ENCODE results near the gene CMPK2.

Gene CMPK2

GRCh38 chr2:6854416-6854815, 11.3 kb downstream of the CMPK2 start:
- POLR2A ChIA-PET = no interaction called here
- Histone ChIP-seq H3K27ac (ENCODE audit: extremely low read depth, low read depth, low read length) (no peak overlapping the region), H3K9me3 (ENCODE audit: control insufficient read depth, insufficient read depth, low read depth, low read length) (no peaks in the 10 kb centered on the region), H3K4me1 (ENCODE audit: control insufficient read depth, insufficient read depth, low read length) (no peaks in the 10 kb centered on the region), H3K36me3 (ENCODE audit: control insufficient read depth in 2 of 2, insufficient read depth in 1 of 2, low read length in 2 of 2) (peaks cover 0 to 1% of the 10 kb centered on the region in 2 experiments; a peak in 1 of 3 replicates), H3K4me3 (ENCODE audit: low read depth, low read length) (no peak overlapping the region)
- CTCF ChIA-PET = no interaction called here
- TF ChIP-seq ZNF423 (tag by site-specific recombination; IDR thresholded peaks at IDR 0.05) = no peak
- no peak for TF ChIP-seq ZNF112 (tag by site-specific recombination; IDR thresholded peaks at IDR 0.05)
- TF ChIP-seq ZNF548 (tag by site-specific recombination; IDR thresholded peaks at IDR 0.05) = no peak
- TF ChIP-seq, protein P1, sequence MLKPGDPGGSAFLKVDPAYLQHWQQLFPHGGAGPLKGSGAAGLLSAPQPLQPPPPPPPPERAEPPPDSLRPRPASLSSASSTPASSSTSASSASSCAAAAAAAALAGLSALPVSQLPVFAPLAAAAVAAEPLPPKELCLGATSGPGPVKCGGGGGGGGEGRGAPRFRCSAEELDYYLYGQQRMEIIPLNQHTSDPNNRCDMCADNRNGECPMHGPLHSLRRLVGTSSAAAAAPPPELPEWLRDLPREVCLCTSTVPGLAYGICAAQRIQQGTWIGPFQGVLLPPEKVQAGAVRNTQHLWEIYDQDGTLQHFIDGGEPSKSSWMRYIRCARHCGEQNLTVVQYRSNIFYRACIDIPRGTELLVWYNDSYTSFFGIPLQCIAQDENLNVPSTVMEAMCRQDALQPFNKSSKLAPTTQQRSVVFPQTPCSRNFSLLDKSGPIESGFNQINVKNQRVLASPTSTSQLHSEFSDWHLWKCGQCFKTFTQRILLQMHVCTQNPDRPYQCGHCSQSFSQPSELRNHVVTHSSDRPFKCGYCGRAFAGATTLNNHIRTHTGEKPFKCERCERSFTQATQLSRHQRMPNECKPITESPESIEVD (tag by site-specific recombination; IDR thresholded peaks at IDR 0.05) = no peak
- TF ChIP-seq ZNF37A (tag by site-specific recombination; IDR thresholded peaks at IDR 0.05) = no peak
- TF ChIP-seq YY1 (tag by site-specific recombination; IDR thresholded peaks at IDR 0.05) = no peak

DNA sequence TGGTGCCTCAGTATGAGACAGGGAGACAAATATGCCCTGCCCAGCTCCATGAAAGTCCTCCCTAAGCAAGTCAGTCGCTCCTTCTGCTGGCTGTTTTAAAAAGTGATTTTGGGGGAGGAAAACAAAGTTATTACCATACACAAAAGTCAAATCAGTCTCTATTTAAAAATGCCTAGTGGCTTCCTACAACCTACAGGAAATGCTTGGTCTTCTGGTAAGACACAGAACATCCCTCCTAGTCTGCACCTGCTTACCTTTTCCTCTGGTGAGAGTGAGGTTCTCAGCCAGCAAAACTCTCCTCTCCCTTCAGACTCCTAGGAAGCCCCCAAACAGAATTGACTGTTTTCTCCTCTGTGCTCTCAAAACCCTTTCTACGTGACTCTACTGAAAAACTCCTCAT, 13.5 kb downstream of the CMPK2 start:
- H3K27ac ChIP-seq (ENCODE audit: extremely low read depth, low read depth, low read length) = no peak overlapping the region
- TF ChIP-seq ZNF16 (tag by site-specific recombination; IDR thresholded peaks at IDR 0.05; ENCODE audit: low read depth) (no peak), ZNF560 (tag by site-specific recombination; IDR thresholded peaks at IDR 0.05; ENCODE audit: borderline replicate concordance) (no peak), ZNF311 (tag by site-specific recombination; IDR thresholded peaks at IDR 0.05; ENCODE audit: borderline replicate concordance) (no peak), ZNF621 (tag by site-specific recombination; IDR thresholded peaks at IDR 0.05) (no peak), TCF7L2 (IDR thresholded peaks at IDR 0.05; ENCODE audit: borderline replicate concordance, low read depth, low read length) (no peak), YY1 (tag by site-specific recombination; IDR thresholded peaks at IDR 0.05) (no peak), ZNF561 (tag by site-specific recombination; IDR thresholded peaks at IDR 0.05; ENCODE audit: borderline replicate concordance) (no peak), ZNF660 (tag by site-specific recombination; IDR thresholded peaks at IDR 0.05) (no peak)
- TF ChIP-seq, protein P2, sequence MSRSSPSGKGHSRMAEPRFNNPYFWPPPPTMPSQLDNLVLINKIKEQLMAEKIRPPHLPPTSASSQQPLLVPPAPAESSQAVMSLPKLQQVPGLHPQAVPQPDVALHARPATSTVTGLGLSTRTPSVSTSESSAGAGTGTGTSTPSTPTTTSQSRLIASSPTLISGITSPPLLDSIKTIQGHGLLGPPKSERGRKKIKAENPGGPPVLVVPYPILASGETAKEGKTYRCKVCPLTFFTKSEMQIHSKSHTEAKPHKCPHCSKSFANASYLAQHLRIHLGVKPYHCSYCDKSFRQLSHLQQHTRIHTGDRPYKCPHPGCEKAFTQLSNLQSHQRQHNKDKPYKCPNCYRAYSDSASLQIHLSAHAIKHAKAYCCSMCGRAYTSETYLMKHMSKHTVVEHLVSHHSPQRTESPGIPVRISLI (tag by site-specific recombination; IDR thresholded peaks at IDR 0.05) = no peak
- TF ChIP-seq, protein P1 (tag by site-specific recombination; IDR thresholded peaks at IDR 0.05) = no peak
- no peaks in the 10 kb centered on the region for H3K4me1 ChIP-seq (ENCODE audit: control insufficient read depth, insufficient read depth, low read length)
- H3K9me3 ChIP-seq (ENCODE audit: control insufficient read depth, insufficient read depth, low read depth, low read length) = no peaks in the 10 kb centered on the region
- ChIA-PET POLR2A (no interaction called here), CTCF (no interaction called here)
- peaks cover 0 to 4% of the 10 kb centered on the region in 2 experiments; a peak in 1 of 3 replicates for H3K36me3 ChIP-seq (ENCODE audit: control insufficient read depth in 2 of 2, insufficient read depth in 1 of 2, low read length in 2 of 2)
- H3K4me3 ChIP-seq (ENCODE audit: low read depth, low read length) = no peak overlapping the region

GRCh38 chr2:6846967-6847681, 18.6 kb downstream of the CMPK2 start:
- H3K27ac ChIP-seq (ENCODE audit: extremely low read depth, low read depth, low read length) = no peak overlapping the region
- no peak overlapping the region for H3K4me3 ChIP-seq (ENCODE audit: low read depth, low read length)
- POLR2A ChIA-PET = no interaction called here
- H3K9me3 ChIP-seq (ENCODE audit: control insufficient read depth, insufficient read depth, low read depth, low read length) = no peaks in the 10 kb centered on the region
- no peak for TF ChIP-seq ZNF223 (tag by site-specific recombination; IDR thresholded peaks at IDR 0.05)
- no peak for TF ChIP-seq KLF16 (tag by site-specific recombination; IDR thresholded peaks at IDR 0.05)
- TF ChIP-seq ZNF266 (tag by site-specific recombination; IDR thresholded peaks at IDR 0.05; ENCODE audit: low read depth) = no peak
- no peak for TF ChIP-seq OSR2 (tag by site-specific recombination; IDR thresholded peaks at IDR 0.05)
- no peak for TF ChIP-seq ZNF777 (tag by site-specific recombination; IDR thresholded peaks at IDR 0.05; ENCODE audit: borderline replicate concordance)
- TF ChIP-seq ZBTB48 (tag by site-specific recombination; IDR thresholded peaks at IDR 0.05) = no peak
- TF ChIP-seq OVOL3 (tag by site-specific recombination; IDR thresholded peaks at IDR 0.05) = no peak
- no peak for TF ChIP-seq ZNF157 (tag by site-specific recombination; IDR thresholded peaks at IDR 0.05)
- no peak for TF ChIP-seq TRIM28 (IDR thresholded peaks at IDR 0.05; ENCODE audit: borderline replicate concordance, low read length)
- TF ChIP-seq ZNF571 (tag by site-specific recombination; IDR thresholded peaks at IDR 0.05) = no peak
- no peak for TF ChIP-seq ZNF670 (tag by site-specific recombination; IDR thresholded peaks at IDR 0.05; ENCODE audit: low read depth)
- no peak for TF ChIP-seq ZNF654 (tag by site-specific recombination; IDR thresholded peaks at IDR 0.05; ENCODE audit: low read depth)
- no peak for TF ChIP-seq ZNF37A (tag by site-specific recombination; IDR thresholded peaks at IDR 0.05)
- CTCF ChIA-PET = interaction anchor here (0.6 to 2.0 kb wide), 3 partner anchors 197 to 251 kb away, joined by 3 to 7 read pairs (median 4); no protein-coding TSS in a partner anchor
- H3K4me1 ChIP-seq (ENCODE audit: control insufficient read depth, insufficient read depth, low read length) = no peaks in the 10 kb centered on the region
- H3K36me3 ChIP-seq (ENCODE audit: control insufficient read depth in 2 of 2, insufficient read depth in 1 of 2, low read length in 2 of 2) = peaks cover 0 to 4% of the 10 kb centered on the region in 2 experiments; a peak in 1 of 3 replicates

All from HEK293 (cell line).